HG03103 (cell line): ENCODE data around the gene CLPTM1L.
"Not testable (repeated sequence)": the region's sequence is repeated elsewhere in the genome, so short reads cannot be mapped to it uniquely, and the experiment has no call there.

Experiments
- ATAC-seq: cut with Tn5 transposase; IDR thresholded peaks from one replicate; pipeline ENCODE4 v1.9.1; 2021; ENCODE audit warnings: low read depth; ENCODE audit not compliant: unreplicated experiment

The CLPTM1L gene

DNA sequence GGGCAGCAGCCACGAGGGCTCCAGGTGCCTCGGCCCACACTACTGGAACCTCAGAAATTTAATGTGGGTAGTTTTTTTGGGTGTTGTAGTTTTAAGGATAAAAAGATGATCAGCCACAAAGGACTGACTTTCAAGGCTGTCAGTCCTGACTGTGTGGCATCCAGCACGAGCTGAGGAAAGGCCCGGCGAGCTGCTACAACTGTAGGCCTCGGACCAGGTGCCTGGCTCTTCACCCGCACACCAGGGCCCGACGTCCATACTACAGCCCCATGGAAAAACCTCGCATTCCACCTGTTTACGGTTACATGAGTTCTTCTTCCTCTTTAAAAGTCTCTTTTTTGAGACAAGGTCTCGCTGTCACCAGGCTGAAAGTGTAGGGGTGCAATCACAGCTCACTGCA lies 2.6 kb downstream of the CLPTM1L start:
- ATAC-seq, result no peak

DNA sequence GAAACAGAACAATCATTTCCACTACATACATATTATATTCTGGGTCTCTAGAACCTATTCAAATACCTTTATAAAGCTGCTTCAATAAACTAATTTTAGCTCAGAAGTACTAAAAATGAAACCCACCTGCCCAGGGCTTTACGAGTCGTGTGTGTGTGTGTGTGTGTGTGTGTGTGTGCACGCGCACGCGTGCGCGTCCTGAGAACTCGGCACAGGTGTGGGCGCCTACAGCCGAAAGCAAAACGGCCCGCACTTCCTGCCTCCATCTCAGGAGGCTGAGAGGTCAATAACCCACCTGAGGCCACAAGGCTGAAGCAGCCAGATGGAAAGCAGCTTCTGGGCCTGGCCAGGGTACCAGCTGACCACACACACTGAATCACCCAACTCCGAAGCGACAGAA lies 3.0 kb downstream of the CLPTM1L start:
- ATAC-seq, result no peak

GRCh38 chr5:1339818-1340210 lies 5.1 kb downstream of the CLPTM1L start:
- not testable (repeated sequence) for ATAC-seq

DNA sequence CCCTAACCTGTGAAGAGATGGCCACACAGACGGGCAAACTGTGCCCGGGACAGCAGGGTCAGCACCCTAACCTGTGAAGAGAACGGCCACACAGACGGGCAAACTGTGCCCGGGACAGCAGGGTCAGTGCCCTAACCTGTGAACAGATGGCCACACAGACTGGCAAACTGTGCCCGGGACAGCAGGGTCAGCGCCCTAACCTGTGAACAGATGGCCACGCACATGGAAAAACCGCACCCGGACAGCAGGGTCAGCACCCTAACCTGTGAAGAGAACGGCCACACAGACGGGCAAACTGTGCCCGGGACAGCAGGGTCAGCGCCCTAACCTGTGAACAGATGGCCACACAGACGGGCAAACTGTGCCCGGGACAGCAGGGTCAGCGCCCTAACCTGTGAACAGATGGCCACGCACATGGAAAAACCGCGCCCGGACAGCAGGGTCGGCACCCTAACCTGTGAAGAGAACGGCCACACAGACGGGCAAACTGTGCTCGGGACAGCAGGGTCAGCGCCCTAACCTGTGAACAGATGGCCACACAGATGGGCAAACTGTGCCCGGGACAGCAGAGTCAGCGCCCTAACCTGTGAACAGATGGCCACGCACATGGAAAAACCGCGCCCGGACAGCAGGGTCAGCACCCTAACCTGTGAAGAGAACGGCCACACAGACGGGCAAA lies 5.6 kb downstream of the CLPTM1L start:
- not testable (repeated sequence) for ATAC-seq

- no peak for ATAC-seq
Measured at GRCh38 chr5:1338506-1339070, 6.3 kb downstream of the CLPTM1L start.

GRCh38 chr5:1338196-1338490 lies 6.8 kb downstream of the CLPTM1L start:
- no peak for ATAC-seq

DNA sequence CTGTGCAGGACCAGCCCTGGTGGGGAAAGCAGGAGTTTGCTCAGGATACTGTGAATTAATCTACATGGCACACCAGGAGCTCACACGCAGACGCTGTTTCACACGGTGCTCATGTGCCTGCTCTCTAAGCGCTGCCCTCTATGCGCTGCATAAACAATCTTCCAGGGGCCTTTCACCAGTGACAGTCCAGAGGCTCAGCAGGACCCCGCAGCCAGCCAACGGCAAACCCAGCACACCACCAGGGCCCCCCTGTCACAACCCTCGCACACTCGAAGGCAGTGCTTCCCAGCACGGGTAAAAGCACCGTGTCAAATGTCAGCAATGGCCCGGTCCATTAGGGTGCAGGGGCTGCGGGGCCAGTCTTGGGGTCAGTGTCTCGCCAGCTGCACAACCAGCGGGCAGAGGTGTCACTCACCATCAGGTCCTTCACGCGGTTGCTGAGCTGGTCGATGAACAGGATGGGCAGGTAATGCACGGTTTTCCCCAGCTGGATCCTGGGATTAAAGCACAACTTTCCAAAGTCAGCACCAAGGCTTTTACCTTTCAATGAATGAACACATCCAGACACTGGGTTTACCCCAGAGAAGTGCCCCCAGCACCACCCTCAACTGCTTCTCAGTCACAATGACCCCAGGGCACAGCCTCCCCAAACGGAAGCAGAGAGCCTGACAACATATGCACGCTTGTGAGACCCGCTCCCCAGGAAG lies 7.3 kb downstream of the CLPTM1L start:
- ATAC-seq, result no peak

- no peak for ATAC-seq
Measured at GRCh38 chr5:1336749-1337488, 8.0 kb downstream of the CLPTM1L start.

DNA sequence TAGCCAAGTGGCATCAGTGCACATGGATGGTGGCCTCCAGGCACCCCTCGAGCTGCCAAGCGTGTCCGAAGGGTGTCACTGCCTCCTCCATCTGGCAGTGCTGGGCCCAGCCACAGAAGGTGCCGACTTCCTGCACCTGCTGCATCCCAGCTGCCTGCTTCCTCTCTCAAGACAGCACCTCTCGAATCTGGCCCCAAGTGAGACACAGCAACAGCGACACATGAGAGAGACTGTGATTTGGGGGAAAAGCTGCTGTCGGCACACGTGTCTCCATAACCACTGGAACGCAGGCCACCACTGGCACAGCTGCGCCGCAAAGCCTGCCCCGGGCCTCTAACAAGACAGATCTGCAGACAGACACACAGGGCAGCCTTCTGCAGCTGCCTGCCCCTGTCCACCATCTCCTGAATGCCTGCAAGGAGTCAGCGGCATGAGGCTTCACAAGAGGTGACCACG lies 8.8 kb downstream of the CLPTM1L start:
- ATAC-seq, result no peak

DNA sequence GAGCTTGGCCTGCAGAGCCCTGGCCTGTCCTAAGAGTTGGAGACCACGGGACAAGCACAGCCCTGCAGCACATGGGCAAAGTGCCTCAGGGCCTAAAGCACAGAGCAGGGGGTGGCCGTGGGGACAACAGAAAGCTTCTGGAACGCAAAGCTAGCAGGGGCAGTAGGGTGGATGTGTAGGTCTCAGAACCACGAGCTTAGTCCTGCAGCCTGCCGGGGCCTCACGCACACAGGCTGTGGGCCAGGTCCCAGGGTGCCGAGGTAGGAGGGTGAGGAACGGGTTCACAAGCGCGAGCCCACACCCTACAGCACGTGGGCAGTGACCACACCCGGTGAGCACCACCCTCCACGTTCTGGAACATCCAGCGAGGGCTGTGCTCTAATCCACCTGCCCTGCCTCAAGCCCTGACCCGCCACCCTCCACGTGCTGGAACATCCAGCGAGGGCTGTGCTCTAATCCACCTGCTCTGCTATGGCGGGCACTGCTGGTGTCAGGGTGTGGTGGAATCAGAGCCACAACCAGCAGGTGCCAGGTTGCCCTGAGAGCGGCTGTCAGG lies 9.3 kb downstream of the CLPTM1L start:
- no peak for ATAC-seq

DNA sequence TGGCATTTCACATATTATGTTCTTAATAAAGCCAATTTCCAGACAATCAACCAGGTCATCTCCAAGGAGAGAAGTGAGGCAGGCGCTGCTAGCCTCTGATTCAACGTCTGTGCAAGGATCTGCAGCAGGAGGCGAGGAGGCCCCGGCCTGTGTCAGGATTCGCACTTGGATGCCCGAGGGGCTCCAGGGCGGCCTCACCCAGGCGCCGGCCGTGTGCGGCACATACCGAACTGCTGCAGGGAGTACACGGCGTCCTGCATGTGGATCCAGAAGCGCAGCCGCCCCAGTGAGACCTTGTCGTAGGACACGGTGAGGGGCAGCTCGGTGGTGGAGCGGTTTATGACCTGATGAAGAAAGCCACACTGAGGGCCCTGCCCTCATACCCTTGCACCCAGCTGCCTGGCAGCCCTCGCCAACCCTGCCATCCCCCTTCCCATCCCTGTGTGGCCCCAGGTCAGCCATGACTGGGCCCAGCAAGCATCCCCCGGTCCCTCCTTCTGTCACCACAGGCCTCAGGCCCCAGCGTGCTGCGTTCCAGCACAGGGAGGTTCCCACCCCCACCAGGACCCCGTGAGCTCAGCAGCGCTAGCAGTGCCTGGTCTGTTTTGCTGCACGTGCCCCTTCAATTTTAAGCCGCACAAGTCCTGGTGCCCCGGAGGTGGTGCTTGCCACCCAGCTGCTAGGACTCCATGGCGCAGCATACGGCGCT lies 9.9 kb downstream of the CLPTM1L start:
- ATAC-seq, result no peak

- no peak for ATAC-seq
Measured at GRCh38 chr5:1333986-1334385, 10.9 kb downstream of the CLPTM1L start.

DNA sequence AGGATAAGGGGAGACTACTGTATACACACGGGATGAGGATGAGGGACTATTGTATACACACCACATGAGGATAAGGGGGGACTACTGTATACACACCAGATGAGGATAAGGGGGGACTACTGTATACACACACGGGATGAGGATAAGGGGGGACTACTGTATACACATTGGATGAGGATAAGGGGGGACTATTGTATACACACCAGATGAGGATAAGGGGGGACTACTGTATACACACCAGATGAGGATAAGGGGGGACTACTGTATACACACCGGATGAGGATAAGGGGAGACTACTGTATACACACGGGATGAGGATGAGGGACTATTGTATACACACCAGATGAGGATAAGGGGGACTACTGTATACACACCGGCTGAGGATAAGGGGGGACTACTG lies 11.6 kb downstream of the CLPTM1L start:
- ATAC-seq, result not testable (repeated sequence)

GRCh38 chr5:1332461-1333001 lies 12.4 kb downstream of the CLPTM1L start:
- no peak for ATAC-seq

DNA sequence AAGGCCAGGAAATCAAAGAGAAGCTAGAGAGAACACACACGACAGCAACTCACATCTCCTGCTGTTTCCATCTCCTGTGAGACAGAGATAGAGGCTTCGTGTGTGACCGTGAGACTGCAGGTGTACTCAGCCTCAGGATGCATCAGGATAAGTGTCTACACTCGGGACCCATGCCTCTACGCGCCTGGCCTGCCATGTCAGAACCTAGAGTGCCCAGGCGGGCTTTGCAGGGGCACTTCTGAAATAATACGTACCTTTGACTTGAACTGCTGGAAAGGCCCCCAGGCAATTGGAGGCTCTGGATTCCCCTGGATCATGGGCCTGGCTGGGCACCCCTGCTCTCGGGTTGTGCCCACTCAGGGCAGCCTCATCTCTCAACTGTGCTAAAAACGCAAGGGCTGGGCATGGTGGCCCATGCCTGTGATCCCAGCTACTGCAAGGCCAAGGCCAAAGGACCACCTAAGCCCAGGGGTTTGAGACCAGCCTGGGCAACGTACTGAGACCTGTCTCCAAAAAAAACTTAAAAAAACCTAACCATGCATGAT lies 13.0 kb downstream of the CLPTM1L start:
- ATAC-seq, result no peak

GRCh38 chr5:1330847-1331831 lies 13.8 kb downstream of the CLPTM1L start:
- ATAC-seq, result no peak

GRCh38 chr5:1330146-1330846 lies 14.6 kb downstream of the CLPTM1L start:
- no peak for ATAC-seq

DNA sequence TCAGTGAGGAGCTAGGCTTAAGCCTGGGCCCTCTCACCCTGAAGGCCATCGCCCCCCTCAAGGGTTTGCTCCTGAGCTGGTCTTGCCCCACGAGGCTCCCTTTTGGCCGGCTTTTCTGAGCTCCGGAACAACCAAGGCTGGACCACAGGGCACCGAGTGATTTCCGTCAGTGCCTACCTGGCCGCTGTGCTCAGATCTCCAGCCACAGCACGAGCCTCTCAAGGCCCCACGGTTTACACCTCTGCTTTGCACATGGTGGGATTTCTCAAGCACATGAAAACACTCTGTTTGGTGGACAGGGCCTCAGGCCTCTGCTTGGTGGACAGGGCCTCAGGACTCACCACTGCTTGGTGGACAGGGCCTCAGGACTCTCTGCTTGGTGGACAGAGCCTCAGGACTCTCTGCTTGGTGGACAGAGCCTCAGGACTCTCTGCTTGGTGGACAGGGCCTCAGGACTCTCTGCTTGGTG lies 15.8 kb downstream of the CLPTM1L start:
- no peak for ATAC-seq
